Measurements from ENCODE around the gene CDK18. TPM values are rescaled to one million over a fixed set of nuclear protein-coding genes. Genes with fewer than 3 reads are reported as not detected.

Gene CDK18
- total RNA-seq, 4 donors from 2014 or later: 4.8 to 12.9 (median 9.9) TPM

DNA sequence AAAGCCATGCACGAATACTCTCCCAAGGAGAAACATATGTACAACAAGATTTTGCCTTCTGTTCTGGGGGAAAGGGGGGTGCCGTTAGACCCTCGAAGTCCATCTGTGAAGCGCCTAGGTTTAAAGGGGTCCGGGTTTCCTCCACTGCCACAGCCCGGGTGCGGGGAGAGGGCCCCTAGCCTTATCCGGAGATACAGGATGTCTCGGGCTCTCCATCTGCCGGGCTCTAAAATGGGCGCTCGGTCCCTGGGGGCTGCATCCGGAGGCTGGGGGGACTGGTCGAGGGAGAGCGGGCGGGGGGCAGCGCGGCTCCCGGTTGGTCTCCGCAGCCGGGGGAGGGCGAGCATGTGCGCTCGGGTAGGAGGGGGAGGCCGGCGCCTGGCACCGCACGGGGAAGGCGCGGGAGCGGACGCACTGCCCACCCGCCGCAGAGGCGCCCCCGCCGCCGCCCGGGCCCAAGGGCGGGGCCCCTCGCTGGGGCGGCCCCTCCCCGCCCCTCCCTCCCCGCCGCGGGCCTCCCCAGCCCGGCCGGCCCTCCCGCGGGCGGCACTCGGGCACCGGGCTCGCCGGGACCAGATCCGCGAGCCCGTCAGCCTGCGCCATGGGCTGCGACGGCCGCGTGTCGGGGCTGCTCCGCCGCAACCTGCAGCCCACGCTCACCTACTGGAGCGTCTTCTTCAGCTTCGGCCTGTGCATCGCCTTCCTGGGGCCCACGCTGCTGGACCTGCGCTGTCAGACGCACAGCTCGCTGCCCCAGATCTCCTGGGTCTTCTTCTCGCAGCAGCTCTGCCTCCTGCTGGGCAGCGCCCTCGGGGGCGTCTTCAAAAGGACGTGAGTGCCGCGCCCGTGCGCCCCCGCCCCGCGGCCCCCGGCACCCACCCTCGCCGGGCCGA, 64.2 kb downstream of the CDK18 start:
- Histone ChIP-seq H3K4me3 (peak overlapping the region; percentile 48 to 59 (median 50)), H3K4me1 (peaks cover 5 to 14% (median 13%) of the 10 kb centered on the region in 4 donors), H3K36me3 (no peaks in the 10 kb centered on the region), H3K9me3 (no peaks in the 10 kb centered on the region), H3K27me3 (peaks cover 0 to 80% (median 19%) of the 10 kb centered on the region in 4 donors), H3K27ac (replicated peaks in 1 of 4) (no peak overlapping the region)
- TF ChIP-seq POLR2AphosphoS5 (IDR thresholded peaks at IDR 0.05) (no peak), POLR2A (IDR thresholded peaks at IDR 0.05; ENCODE audit: low read depth) (no peak), EP300 (IDR thresholded peaks at IDR 0.05) (no peak)
- TF ChIP-seq, protein P1, sequence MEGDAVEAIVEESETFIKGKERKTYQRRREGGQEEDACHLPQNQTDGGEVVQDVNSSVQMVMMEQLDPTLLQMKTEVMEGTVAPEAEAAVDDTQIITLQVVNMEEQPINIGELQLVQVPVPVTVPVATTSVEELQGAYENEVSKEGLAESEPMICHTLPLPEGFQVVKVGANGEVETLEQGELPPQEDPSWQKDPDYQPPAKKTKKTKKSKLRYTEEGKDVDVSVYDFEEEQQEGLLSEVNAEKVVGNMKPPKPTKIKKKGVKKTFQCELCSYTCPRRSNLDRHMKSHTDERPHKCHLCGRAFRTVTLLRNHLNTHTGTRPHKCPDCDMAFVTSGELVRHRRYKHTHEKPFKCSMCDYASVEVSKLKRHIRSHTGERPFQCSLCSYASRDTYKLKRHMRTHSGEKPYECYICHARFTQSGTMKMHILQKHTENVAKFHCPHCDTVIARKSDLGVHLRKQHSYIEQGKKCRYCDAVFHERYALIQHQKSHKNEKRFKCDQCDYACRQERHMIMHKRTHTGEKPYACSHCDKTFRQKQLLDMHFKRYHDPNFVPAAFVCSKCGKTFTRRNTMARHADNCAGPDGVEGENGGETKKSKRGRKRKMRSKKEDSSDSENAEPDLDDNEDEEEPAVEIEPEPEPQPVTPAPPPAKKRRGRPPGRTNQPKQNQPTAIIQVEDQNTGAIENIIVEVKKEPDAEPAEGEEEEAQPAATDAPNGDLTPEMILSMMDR (IDR thresholded peaks at IDR 0.05): peak in 1 of 3 experiments; percentile 17
- intact Hi-C loops (cut with DNase I): no loop called here
- 11% methylated on average over 23 of the region's 90 CpGs for WGBS
- DNase-seq (ENCODE audit: extremely low spot score): no peak

DNA sequence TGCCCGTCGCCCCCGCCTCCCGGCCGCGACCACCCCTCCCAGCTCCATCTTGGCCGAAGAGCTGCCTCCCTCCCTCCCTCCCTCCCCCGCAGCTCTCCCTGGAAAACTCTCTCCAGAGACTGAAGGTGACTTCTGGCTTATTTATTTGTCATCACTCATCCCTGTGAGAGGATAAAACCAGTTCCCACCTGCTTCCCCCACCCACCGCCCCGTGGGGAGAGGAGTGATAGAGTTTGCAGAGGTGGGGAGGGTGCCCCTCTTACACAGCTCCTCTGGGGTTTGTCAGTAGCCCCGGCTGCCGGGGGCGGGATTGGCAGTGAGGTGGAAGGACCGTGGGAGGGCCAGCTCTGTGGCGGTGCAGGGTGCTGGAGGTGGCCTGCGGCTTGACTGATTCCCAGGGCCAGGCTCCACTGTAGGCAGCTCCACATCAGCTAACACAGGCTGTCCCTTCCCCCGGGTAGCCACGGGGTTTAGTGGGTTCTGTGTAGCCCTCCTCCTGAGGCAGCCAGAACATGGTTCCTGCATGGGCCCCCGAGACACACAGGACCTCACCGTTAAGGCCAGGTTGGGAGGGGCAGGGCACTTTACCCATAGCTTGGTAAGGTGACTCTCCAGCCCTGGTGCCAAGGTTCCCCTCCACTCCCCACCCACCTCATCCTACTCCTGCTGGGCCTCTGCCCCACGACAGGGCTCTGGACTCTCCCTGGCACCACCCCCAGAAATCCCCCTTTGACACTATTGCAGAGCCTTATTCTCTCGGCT, 65.1 kb downstream of the CDK18 start:
- Histone ChIP-seq H3K4me1 (peaks cover 5 to 14% (median 13%) of the 10 kb centered on the region in 4 donors), H3K9me3 (no peaks in the 10 kb centered on the region), H3K4me3 (peak overlapping the region; percentile 48 to 59 (median 50)), H3K27ac (replicated peaks in 1 of 4) (no peak overlapping the region), H3K27me3 (peaks cover 0 to 75% (median 19%) of the 10 kb centered on the region in 4 donors), H3K36me3 (no peaks in the 10 kb centered on the region)
- intact Hi-C loops (cut with DNase I): no loop called here
- WGBS: 38% methylated on average over 4 of the region's 22 CpGs
- TF ChIP-seq EP300 (IDR thresholded peaks at IDR 0.05) (no peak), POLR2AphosphoS5 (IDR thresholded peaks at IDR 0.05) (no peak), POLR2A (IDR thresholded peaks at IDR 0.05; ENCODE audit: low read depth) (no peak)
- TF ChIP-seq, protein P1 (IDR thresholded peaks at IDR 0.05): no peak
- no peak for DNase-seq (ENCODE audit: extremely low spot score)

DNA sequence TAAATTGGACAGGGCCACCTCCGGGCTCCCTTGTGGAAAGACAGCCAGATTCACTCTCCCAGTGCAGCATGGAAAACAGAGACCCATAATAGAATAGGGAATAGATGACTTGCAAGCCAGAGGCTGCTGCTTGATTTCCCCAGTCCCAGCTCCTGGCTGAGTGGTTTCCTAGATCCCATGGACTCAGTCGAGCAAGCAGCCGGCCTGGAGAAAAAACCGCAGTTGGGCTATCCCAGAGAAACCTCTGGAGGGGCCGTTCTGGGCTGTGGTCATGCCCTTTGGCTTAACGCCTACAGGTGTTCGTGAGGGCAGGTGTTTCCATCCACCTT, 65.7 kb downstream of the CDK18 start:
- WGBS: 85% methylated on average over 7 of the region's 7 CpGs
- peaks cover 0 to 75% (median 19%) of the 10 kb centered on the region in 4 donors for H3K27me3 ChIP-seq
- TF ChIP-seq POLR2AphosphoS5 (IDR thresholded peaks at IDR 0.05): no peak
- no peak for TF ChIP-seq POLR2A (IDR thresholded peaks at IDR 0.05; ENCODE audit: low read depth)
- no peak for TF ChIP-seq EP300 (IDR thresholded peaks at IDR 0.05)
- TF ChIP-seq, protein P1 (IDR thresholded peaks at IDR 0.05): no peak
- no peak overlapping the region for H3K4me3 ChIP-seq
- no peak overlapping the region for H3K27ac ChIP-seq (replicated peaks in 1 of 4)
- H3K36me3 ChIP-seq: no peaks in the 10 kb centered on the region
- intact Hi-C loops (cut with DNase I): no loop called here
- H3K4me1 ChIP-seq: peaks cover 5 to 14% (median 13%) of the 10 kb centered on the region in 4 donors
- no peaks in the 10 kb centered on the region for H3K9me3 ChIP-seq
- DNase-seq (ENCODE audit: extremely low spot score): no peak

DNA sequence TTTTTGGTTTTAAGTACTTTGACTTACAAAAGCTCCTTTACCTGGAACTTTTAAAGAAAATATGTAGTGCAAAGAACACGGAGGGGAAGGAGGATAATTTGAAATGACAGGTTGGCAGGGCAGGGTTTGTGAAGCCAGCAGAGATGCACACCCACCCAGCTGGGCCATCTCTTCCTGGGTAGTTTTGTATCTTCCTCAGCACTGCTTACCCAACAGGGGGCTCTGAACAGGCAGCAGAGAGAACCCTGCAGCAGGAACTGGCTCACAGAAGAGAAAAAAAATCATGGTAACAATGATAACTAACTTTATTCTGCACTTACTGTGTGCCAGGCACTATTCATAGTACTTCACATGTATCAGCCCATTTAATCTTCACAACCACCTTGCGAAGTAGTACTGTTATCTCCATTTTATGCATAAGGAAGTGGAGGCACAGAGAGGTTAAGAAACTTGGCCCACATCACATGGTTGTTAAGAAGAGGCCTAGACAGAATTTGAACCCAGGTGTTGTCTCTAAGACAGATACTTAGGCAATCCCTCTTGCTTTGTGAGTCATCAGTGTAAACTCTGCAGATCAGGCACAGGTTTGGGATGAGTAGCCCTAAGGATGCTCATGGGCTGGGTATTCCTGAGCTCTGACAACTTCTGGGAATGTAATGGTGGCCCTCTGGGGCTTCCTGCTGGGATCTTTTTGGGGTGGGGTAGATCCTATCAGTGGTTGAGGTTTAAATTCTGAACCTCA, 66.5 kb downstream of the CDK18 start:
- 78% methylated on average over 2 of the region's 2 CpGs for WGBS
- intact Hi-C loops (cut with DNase I): no loop called here
- Histone ChIP-seq H3K36me3 (no peaks in the 10 kb centered on the region), H3K9me3 (no peaks in the 10 kb centered on the region), H3K27me3 (peaks cover 0 to 74% (median 19%) of the 10 kb centered on the region in 4 donors), H3K4me1 (peaks cover 5 to 14% (median 13%) of the 10 kb centered on the region in 4 donors), H3K27ac (replicated peaks in 1 of 4) (no peak overlapping the region), H3K4me3 (no peak overlapping the region)
- DNase-seq (ENCODE audit: extremely low spot score): no peak
- TF ChIP-seq POLR2A (IDR thresholded peaks at IDR 0.05; ENCODE audit: low read depth) (no peak), POLR2AphosphoS5 (IDR thresholded peaks at IDR 0.05) (no peak), EP300 (IDR thresholded peaks at IDR 0.05) (no peak)
- TF ChIP-seq, protein P1 (IDR thresholded peaks at IDR 0.05): no peak
